GM19193 (cell line): ENCODE results near the gene EN1.

ENCODE experiments used
- POLR2A ChIP-seq: IDR thresholded peaks from 4 replicates; pipeline ENCODE4 v1.6.1; 2011; ENCODE audit not compliant: insufficient read depth, insufficient read length; ENCODE audit errors: extremely low read depth

EN1 gene

GRCh38 chr2:118846953-118847761, at the start of gene EN1:
Gene EN1 (minus strand): TSS chr2:118847648. CDS start chr2:118847167, 481 bp downstream.
- TF ChIP-seq POLR2A = no peak

GRCh38 chr2:118893100-118893499, 45.7 kb upstream of the EN1 start:
- no peak for TF ChIP-seq POLR2A

GRCh38 chr2:118889995-118890394, 42.5 kb upstream of the EN1 start:
- no peak for TF ChIP-seq POLR2A

GRCh38 chr2:118883792-118884191, 36.3 kb upstream of the EN1 start:
- TF ChIP-seq POLR2A = no peak

GRCh38 chr2:118882693-118883336, 35.4 kb upstream of the EN1 start:
- TF ChIP-seq POLR2A = no peak

- TF ChIP-seq POLR2A = no peak
Measured at GRCh38 chr2:118881490-118882129, 34.2 kb upstream of the EN1 start.

- no peak for TF ChIP-seq POLR2A
Measured at GRCh38 chr2:118880501-118880900, 33.1 kb upstream of the EN1 start.

GRCh38 chr2:118878531-118879149, 31.2 kb upstream of the EN1 start:
- TF ChIP-seq POLR2A = no peak

- TF ChIP-seq POLR2A = no peak
Measured at GRCh38 chr2:118875318-118875717, 27.9 kb upstream of the EN1 start.

GRCh38 chr2:118874324-118874723, 26.9 kb upstream of the EN1 start:
- no peak for TF ChIP-seq POLR2A

- no peak for TF ChIP-seq POLR2A
Measured at GRCh38 chr2:118865106-118865505, 17.7 kb upstream of the EN1 start.

- no peak for TF ChIP-seq POLR2A
Measured at GRCh38 chr2:118864207-118864606, 16.8 kb upstream of the EN1 start.

GRCh38 chr2:118861731-118862130, 14.3 kb upstream of the EN1 start:
- no peak for TF ChIP-seq POLR2A

GRCh38 chr2:118861242-118861641, 13.8 kb upstream of the EN1 start:
- no peak for TF ChIP-seq POLR2A

GRCh38 chr2:118860506-118860905, 13.1 kb upstream of the EN1 start:
- TF ChIP-seq POLR2A = no peak
